CD14-positive monocyte (primary cell): ENCODE results near the gene C17orf50. TPM values are rescaled to one million over a fixed set of nuclear protein-coding genes. Genes with fewer than 3 reads are reported as not detected.

Source experiments
- DNase-seq, 3 donors: peaks; one replicate each; pipeline ENCODE4 v3.0.0-alpha.2; 2011 to 2022
- H2AFZ ChIP-seq: 2 replicates; pipeline ENCODE4 v1.6.0; 2012; ENCODE audit warnings: mild to moderate bottlenecking, low read depth, low read length, inconsistent platforms; ENCODE audit not compliant: insufficient read depth, poor library complexity, severe bottlenecking
- H3K27ac ChIP-seq, 2 donors: 1 replicate in 1 of 2; 2 replicates in 1 of 2; pipeline ENCODE4 v1.5.1; 2012 to 2013; ENCODE audit warnings: low read length in 2 of 2, control low read depth in 1 of 2, inconsistent platforms in 1 of 2, low read depth in 1 of 2, mild to moderate bottlenecking in 1 of 2
- H3K27me3 ChIP-seq, 2 donors: one replicate each; pipeline versions ENCODE4 v1.6.0 to v1.6.1; 2011 to 2013; ENCODE audit warnings: low read length in 2 of 2; ENCODE audit not compliant: control insufficient read depth in 2 of 2, insufficient read depth in 2 of 2
- H3K36me3 ChIP-seq, 2 donors: replicated peaks in 1 of 2; 1 replicate in 1 of 2; 2 replicates in 1 of 2; pipeline versions ENCODE4 v1.5.1 to v1.6.1; 2012 to 2013; ENCODE audit warnings: low read length in 2 of 2, control low read depth in 1 of 2, inconsistent platforms in 1 of 2, mild to moderate bottlenecking in 1 of 2; ENCODE audit not compliant: insufficient read depth in 2 of 2, control insufficient read depth in 1 of 2
- H3K4me1 ChIP-seq, 2 donors: 1 replicate in 1 of 2; 2 replicates in 1 of 2; pipeline versions ENCODE4 v1.5.1 to v1.6.1; 2012 to 2013; ENCODE audit warnings: low read length in 2 of 2, control low read depth in 1 of 2, inconsistent platforms in 1 of 2, mild to moderate bottlenecking in 1 of 2, moderate library complexity in 1 of 2; ENCODE audit not compliant: insufficient read depth in 2 of 2, control insufficient read depth in 1 of 2
- H3K4me2 ChIP-seq: replicated peaks from 2 replicates; pipeline ENCODE3; 2012; ENCODE audit warnings: low read length, moderate library complexity, mild to moderate bottlenecking; ENCODE audit not compliant: poor library complexity, severe bottlenecking; ENCODE audit errors: extremely low read depth
- H3K4me3 ChIP-seq, 3 experiments: fragments of 200-600 bp in 1 of 3; sonication (generic) in 1 of 3; replicated peaks in 1 of 3; 1 replicate in 2 of 3; 2 replicates in 1 of 3; pipeline ENCODE4 v1.5.1; 2011 to 2013; ENCODE audit warnings: low read length in 3 of 3, mild to moderate bottlenecking in 3 of 3, control low read depth in 2 of 3, low read depth in 2 of 3, inconsistent platforms in 1 of 3, moderate library complexity in 1 of 3
- H3K79me2 ChIP-seq: 2 replicates; pipeline ENCODE4 v1.6.0; 2012; ENCODE audit warnings: mild to moderate bottlenecking, control low read depth, inconsistent platforms, low read length, moderate library complexity; ENCODE audit not compliant: insufficient read depth
- H3K9ac ChIP-seq: 2 replicates; pipeline ENCODE4 v1.6.0; 2017; ENCODE audit warnings: low read length, mild to moderate bottlenecking; ENCODE audit not compliant: insufficient read depth, poor library complexity, severe bottlenecking
- H3K9me3 ChIP-seq, 2 donors: replicated peaks in 1 of 2; 1 replicate in 1 of 2; 2 replicates in 1 of 2; pipeline versions ENCODE4 v1.5.1 to v1.6.1; 2012 to 2013; ENCODE audit warnings: low read length in 2 of 2, control low read depth in 1 of 2; ENCODE audit not compliant: control insufficient read depth in 1 of 2, insufficient read depth in 1 of 2
- H4K20me1 ChIP-seq: 2 replicates; pipeline ENCODE4 v1.6.0; 2012; ENCODE audit warnings: mild to moderate bottlenecking, low read length, control low read depth, moderate library complexity; ENCODE audit not compliant: insufficient read depth
- H3K27ac Mint-ChIP-seq, 7 donors: one replicate each; pipeline ENCODE4 v1.8.0; 2020; ENCODE audit warnings: mild to moderate bottlenecking in 7 of 7, mixed read lengths in 7 of 7, moderate library complexity in 6 of 7, inconsistent platforms in 2 of 7
- H3K27me3 Mint-ChIP-seq, 3 donors: one replicate each; pipeline ENCODE4 v1.8.0; 2021 to 2022; ENCODE audit warnings: low read depth in 3 of 3, mild to moderate bottlenecking in 3 of 3, mixed read lengths in 3 of 3, moderate library complexity in 3 of 3, inconsistent platforms in 1 of 3
- H3K36me3 Mint-ChIP-seq, 2 donors: one replicate each; pipeline ENCODE4 v1.8.0; 2020; ENCODE audit warnings: mixed read lengths in 2 of 2, inconsistent platforms in 1 of 2, mild to moderate bottlenecking in 1 of 2
- H3K4me1 Mint-ChIP-seq: one replicate; pipeline ENCODE4 v1.8.0; 2020; ENCODE audit warnings: mild to moderate bottlenecking, mixed read lengths
- H3K4me3 Mint-ChIP-seq, 2 donors: one replicate each; pipeline ENCODE4 v1.8.0; 2020; ENCODE audit warnings: mild to moderate bottlenecking in 2 of 2, mixed read lengths in 2 of 2, moderate library complexity in 1 of 2
- H3K9me3 Mint-ChIP-seq, 7 donors: one replicate each; pipeline ENCODE4 v1.8.0; 2020 to 2022; ENCODE audit warnings: mixed read lengths in 7 of 7, mild to moderate bottlenecking in 6 of 7, moderate library complexity in 6 of 7, inconsistent platforms in 2 of 7
- WGBS: methylation state at CpG from one replicate; pipeline ENCODE4 v1.1.5; 2013; ENCODE audit warnings: missing lambda C conversion rate; ENCODE audit not compliant: insufficient coverage; 5-methylcytosine and 5-hydroxymethylcytosine counted together
- intact Hi-C, 2 donors: fragments of 100-400 bp; cut with micrococcal nuclease; formaldehyde crosslinking; loops; one replicate each; pipeline versions ENCODE4 v1.15.0 to v1.15.1; 2023
- polyA plus RNA-seq, 3 donors: library from polyadenylated mRNA; depleted of rRNA in 1 of 3; unstranded in 2 of 3; stranded (reverse) in 1 of 3; fragments of 300-500 nt in 2 of 3; fragments of >200 nt in 1 of 3; fragmentation: Illumina TruSeq in 2 of 3; gene quantifications; 1 replicate in 2 of 3; 2 replicates in 1 of 3; pipeline ENCODE4 v1.2.3, GENCODE V29; 2012 to 2021
- TF ChIP-seq, protein P1 (sequence below): fragments of 200-600 bp; IDR thresholded peaks from one replicate; pipeline ENCODE4 v1.8.0; 2022; ENCODE audit warnings: antibody characterized with exemption, mild to moderate bottlenecking

Gene C17orf50
- polyA plus RNA-seq, 3 donors = 0.23 TPM; not detected in 2

DNA sequence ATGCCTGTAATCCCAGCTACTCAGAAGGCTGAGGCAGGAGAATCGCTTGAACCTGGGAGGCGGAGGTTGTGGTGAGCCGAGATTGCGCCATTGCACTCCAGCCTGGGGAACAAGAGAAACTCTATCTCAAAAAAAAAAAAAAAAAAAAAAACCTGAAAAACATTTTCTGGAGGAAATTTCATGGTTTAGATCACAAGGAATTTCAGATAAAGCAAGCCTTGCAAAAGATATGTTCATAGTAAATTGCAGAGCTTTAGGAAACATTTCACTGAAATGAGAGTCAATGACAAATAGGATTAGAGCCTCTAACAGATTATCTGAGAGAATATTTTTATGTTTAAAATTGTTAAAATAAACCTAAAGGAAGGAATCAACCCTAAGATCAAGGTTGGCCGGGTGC, 51.8 kb downstream of the C17orf50 start:
- intact Hi-C loops = loop anchor here in 1 of 2 donors (10.0 kb wide), 1 partner anchor 848 kb away; the partner anchor contains the start of genes CCT6B and ZNF830
- peaks cover 16 to 17% of the 10 kb centered on the region in 2 donors for H3K36me3 Mint-ChIP-seq
- H3K27me3 Mint-ChIP-seq = no peaks in the 10 kb centered on the region
- DNase-seq = no peak
- no peaks in the 10 kb centered on the region for H3K27me3 ChIP-seq
- H3K4me3 ChIP-seq = no peak overlapping the region
- H3K9ac ChIP-seq = no peak overlapping the region
- H3K79me2 ChIP-seq = peaks cover 82% of the 10 kb centered on the region
- H3K27ac ChIP-seq = peak overlapping the region in 1 of 2 donors; percentile 54
- H3K4me3 Mint-ChIP-seq = no peak overlapping the region
- peak overlapping the region; percentile 13 for H3K4me2 ChIP-seq
- H3K4me1 Mint-ChIP-seq = peaks cover 48% of the 10 kb centered on the region
- H3K4me1 ChIP-seq = peaks cover 28 to 44% of the 10 kb centered on the region in 2 donors
- no CpG with 5 or more reads among the region's 5 CpGs for WGBS
- no peaks in the 10 kb centered on the region for H3K9me3 Mint-ChIP-seq
- no peaks in the 10 kb centered on the region for H3K9me3 ChIP-seq
- peaks cover 14 to 18% of the 10 kb centered on the region in 2 donors for H3K36me3 ChIP-seq
- H4K20me1 ChIP-seq = peaks cover 75% of the 10 kb centered on the region
- H3K27ac Mint-ChIP-seq = peak overlapping the region in 3 of 7 donors; percentile 10 to 72 (median 30)
- H2AFZ ChIP-seq = no peak overlapping the region
- TF ChIP-seq, protein P1, sequence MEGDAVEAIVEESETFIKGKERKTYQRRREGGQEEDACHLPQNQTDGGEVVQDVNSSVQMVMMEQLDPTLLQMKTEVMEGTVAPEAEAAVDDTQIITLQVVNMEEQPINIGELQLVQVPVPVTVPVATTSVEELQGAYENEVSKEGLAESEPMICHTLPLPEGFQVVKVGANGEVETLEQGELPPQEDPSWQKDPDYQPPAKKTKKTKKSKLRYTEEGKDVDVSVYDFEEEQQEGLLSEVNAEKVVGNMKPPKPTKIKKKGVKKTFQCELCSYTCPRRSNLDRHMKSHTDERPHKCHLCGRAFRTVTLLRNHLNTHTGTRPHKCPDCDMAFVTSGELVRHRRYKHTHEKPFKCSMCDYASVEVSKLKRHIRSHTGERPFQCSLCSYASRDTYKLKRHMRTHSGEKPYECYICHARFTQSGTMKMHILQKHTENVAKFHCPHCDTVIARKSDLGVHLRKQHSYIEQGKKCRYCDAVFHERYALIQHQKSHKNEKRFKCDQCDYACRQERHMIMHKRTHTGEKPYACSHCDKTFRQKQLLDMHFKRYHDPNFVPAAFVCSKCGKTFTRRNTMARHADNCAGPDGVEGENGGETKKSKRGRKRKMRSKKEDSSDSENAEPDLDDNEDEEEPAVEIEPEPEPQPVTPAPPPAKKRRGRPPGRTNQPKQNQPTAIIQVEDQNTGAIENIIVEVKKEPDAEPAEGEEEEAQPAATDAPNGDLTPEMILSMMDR = no peak

Other genes with a start within 250 kb of the C17orf50 start
- gene SLFN12L, start 223.2 kb upstream of the C17orf50 start, polyA plus RNA-seq = under 1 TPM; 0.14 to 0.25 (median 0.24) TPM
- gene SLFN14, start 200.1 kb upstream of the C17orf50 start, polyA plus RNA-seq = under 1 TPM in 2 of 3 donors, not detected in 1; 0.11 to 0.12 TPM
- under 1 TPM; 0.08 to 0.72 (median 0.31) TPM for gene PEX12, start 182.3 kb upstream of the C17orf50 start, polyA plus RNA-seq
- gene AP2B1, start 173.6 kb upstream of the C17orf50 start, polyA plus RNA-seq = 10 to 100 TPM; 28.7 to 44.2 (median 29.4) TPM
- gene RASL10B, start 29.2 kb upstream of the C17orf50 start, polyA plus RNA-seq = not detected
- not detected for gene GAS2L2, start 7.6 kb upstream of the C17orf50 start, polyA plus RNA-seq
- gene MMP28, start 34.8 kb downstream of the C17orf50 start, polyA plus RNA-seq = not detected
- gene TAF15, start 48.6 kb downstream of the C17orf50 start, polyA plus RNA-seq = 10 to 100 TPM in 2 of 3 donors, 1 to 10 TPM in 1; 6.0 to 50.6 (median 16.3) TPM
- gene HEATR9, start 108.0 kb downstream of the C17orf50 start, polyA plus RNA-seq = not detected
- 1 to 10 TPM in 2 of 3 donors, under 1 TPM in 1; 0.95 to 6.8 (median 2.8) TPM for gene CCL5, start 119.5 kb downstream of the C17orf50 start, polyA plus RNA-seq
- not detected for gene RDM1, start 169.9 kb downstream of the C17orf50 start, polyA plus RNA-seq
- gene LYZL6, start 182.8 kb downstream of the C17orf50 start, polyA plus RNA-seq = not detected
- gene CCL16, start 220.6 kb downstream of the C17orf50 start, polyA plus RNA-seq = not detected
- gene CCL14, start 225.8 kb downstream of the C17orf50 start, polyA plus RNA-seq = not detected
- gene CCL15, start 240.7 kb downstream of the C17orf50 start, polyA plus RNA-seq = not detected